IMR-90 (cell line): ENCODE measurements around the gene NFKB1. TPM values are rescaled to one million over a fixed set of nuclear protein-coding genes. Genes with fewer than 3 reads are reported as not detected.

Experiments
- ATAC-seq: fragments of 200-7000 bp; cut with Tn5 transposase; 2 replicates; pipeline ENCODE4 v1.9.1; 2020; ENCODE audit warnings: low read depth, mild to moderate bottlenecking, moderate library complexity
- BruUV-seq: library from RNA; stranded (reverse); fragments of 400-500 nt; replicated peaks from 2 replicates; lab custom pipeline; 2021; lab: Mats Ljungman, UMichigan
- CTCF ChIA-PET: fragments of 300-600 bp; formaldehyde crosslinking; extraction: SDS; loops from one replicate; lab custom pipeline; 2021; ENCODE audit warnings: antibody characterized with exemption; lab: Yijun Ruan, JAX
- POLR2A ChIA-PET: fragments of 300-600 bp; sonication (Branson Sonifier 250); formaldehyde crosslinking; loops from one replicate; lab custom pipeline; 2022; ENCODE audit warnings: antibody characterized with exemption; ENCODE audit not compliant: unreplicated experiment; lab: Charles Lee
- DNase-seq: peaks from one replicate; pipeline ENCODE4 v3.0.0; 2013
- H2AFZ ChIP-seq: replicated peaks from 2 replicates; pipeline ENCODE3; 2013; ENCODE audit warnings: low read length, mild to moderate bottlenecking; ENCODE audit not compliant: poor library complexity
- H2AK5ac ChIP-seq: 2 replicates; pipeline ENCODE4 v1.6.1; 2013; ENCODE audit warnings: low read depth, low read length, inconsistent platforms
- H2AK9ac ChIP-seq: replicated peaks from 2 replicates; pipeline ENCODE3; 2013; ENCODE audit warnings: mild to moderate bottlenecking, low read depth, low read length, moderate library complexity; ENCODE audit not compliant: poor library complexity
- H2BK120ac ChIP-seq: 2 replicates; pipeline ENCODE4 v1.6.1; 2013; ENCODE audit warnings: low read depth, low read length, inconsistent platforms
- H2BK15ac ChIP-seq: 3 replicates; pipeline ENCODE4 v1.6.1; 2013; ENCODE audit warnings: low read depth, low read length, inconsistent platforms
- H2BK20ac ChIP-seq: 2 replicates; pipeline ENCODE4 v1.6.1; 2013; ENCODE audit warnings: low read depth, mild to moderate bottlenecking, inconsistent platforms, low read length, moderate library complexity
- H2BK5ac ChIP-seq: 2 replicates; pipeline ENCODE4 v1.6.1; 2013; ENCODE audit warnings: mild to moderate bottlenecking, low read depth, low read length, inconsistent platforms; ENCODE audit not compliant: poor library complexity, severe bottlenecking
- H3K14ac ChIP-seq: replicated peaks from 2 replicates; pipeline ENCODE4 v1.6.1; 2013; ENCODE audit warnings: low read depth, low read length, inconsistent platforms
- H3K18ac ChIP-seq: 2 replicates; pipeline ENCODE4 v1.6.1; 2013; ENCODE audit warnings: low read depth, low read length, control low read depth
- H3K23ac ChIP-seq: 2 replicates; pipeline ENCODE4 v1.6.1; 2013; ENCODE audit warnings: low read depth, low read length, inconsistent platforms
- H3K27ac ChIP-seq: 2 replicates; pipeline ENCODE4 v1.5.1; 2013; ENCODE audit warnings: mild to moderate bottlenecking, control low read depth, low read length; ENCODE audit not compliant: insufficient read depth
- H3K27me3 ChIP-seq: 2 replicates; pipeline ENCODE4 v1.6.1; 2013; ENCODE audit warnings: low read length; ENCODE audit not compliant: control insufficient read depth, insufficient read depth
- H3K36me3 ChIP-seq: 2 replicates; pipeline ENCODE4 v1.6.1; 2013; ENCODE audit warnings: low read length, mixed read lengths; ENCODE audit not compliant: control insufficient read depth, insufficient read depth
- H3K4ac ChIP-seq: 2 replicates; pipeline ENCODE4 v1.6.1; 2013; ENCODE audit warnings: low read depth, low read length, inconsistent platforms
- H3K4me1 ChIP-seq: 2 replicates; pipeline ENCODE4 v1.6.1; 2013; ENCODE audit warnings: low read length, mixed read lengths; ENCODE audit not compliant: control insufficient read depth, insufficient read depth
- H3K4me2 ChIP-seq: 2 replicates; pipeline ENCODE4 v1.6.1; 2013; ENCODE audit warnings: low read depth, mild to moderate bottlenecking, control low read depth, low read length, moderate library complexity
- H3K4me3 ChIP-seq: 2 replicates; pipeline ENCODE4 v1.5.1; 2013; ENCODE audit warnings: low read depth, mild to moderate bottlenecking, control low read depth, low read length, moderate library complexity; ENCODE audit not compliant: insufficient read depth
- H3K56ac ChIP-seq: 2 replicates; pipeline ENCODE4 v1.6.1; 2013; ENCODE audit warnings: low read length, inconsistent platforms; ENCODE audit not compliant: insufficient read depth; ENCODE audit errors: extremely low read depth
- H3K79me1 ChIP-seq, 2 experiments: 2 replicates each; pipeline ENCODE4 v1.6.1; 2013; ENCODE audit warnings: low read length in 2 of 2, inconsistent platforms in 1 of 2, low read depth in 1 of 2
- H3K9ac ChIP-seq: 2 replicates; pipeline ENCODE4 v1.6.1; 2013; ENCODE audit warnings: low read depth, low read length, control low read depth
- H3K9me1 ChIP-seq: 2 replicates; pipeline ENCODE4 v1.6.1; 2013; ENCODE audit warnings: low read length, inconsistent platforms; ENCODE audit not compliant: insufficient read depth
- H3K9me3 ChIP-seq: 2 replicates; pipeline ENCODE4 v1.6.1; 2013; ENCODE audit warnings: low read length; ENCODE audit not compliant: control insufficient read depth, insufficient read depth
- H4K20me1 ChIP-seq: 2 replicates; pipeline ENCODE4 v1.6.1; 2013; ENCODE audit warnings: low read length, inconsistent platforms; ENCODE audit not compliant: insufficient read depth
- H4K5ac ChIP-seq: 2 replicates; pipeline ENCODE4 v1.6.1; 2013; ENCODE audit warnings: mild to moderate bottlenecking, low read depth, low read length, control low read depth
- H4K8ac ChIP-seq, 2 experiments: 2 replicates each; pipeline ENCODE4 v1.6.1; 2013; ENCODE audit warnings: low read depth in 2 of 2, low read length in 2 of 2, control low read depth in 1 of 2, inconsistent platforms in 1 of 2
- H4K91ac ChIP-seq: 2 replicates; pipeline ENCODE4 v1.6.1; 2013; ENCODE audit warnings: low read depth, low read length, inconsistent platforms; ENCODE audit not compliant: insufficient read depth
- BHLHE40 ChIP-seq: fragments of 150-350 bp; IDR thresholded peaks from 2 replicates; pipeline ENCODE4 v1.6.1; 2016; ENCODE audit warnings: mild to moderate bottlenecking, low read depth, low read length
- CHD1 ChIP-seq: IDR thresholded peaks from 2 replicates; pipeline ENCODE4 v1.6.1; 2012; ENCODE audit warnings: low read depth, low read length, improper control_type of control experiment
- CTCF ChIP-seq: conservative IDR thresholded peaks from 2 replicates; pipeline ENCODE4 v1.5.1; 2012; ENCODE audit warnings: mild to moderate bottlenecking, low read depth, low read length, improper control_type of control experiment
- RCOR1 ChIP-seq: IDR thresholded peaks from 2 replicates; pipeline ENCODE4 v1.6.1; 2012; ENCODE audit warnings: mild to moderate bottlenecking, low read length, improper control_type of control experiment; ENCODE audit not compliant: insufficient replicate concordance
- SMC3 ChIP-seq: fragments of 150-350 bp; IDR thresholded peaks from 2 replicates; pipeline ENCODE4 v1.6.1; 2016; ENCODE audit warnings: low read depth, mild to moderate bottlenecking, antibody characterized with exemption, low read length, moderate library complexity
- WGBS, 2 experiments: methylation state at CpG; one replicate each; pipeline versions ENCODE4 v1.1.5 to v1.1.7; 2013; ENCODE audit warnings: missing lambda C conversion rate in 2 of 2; ENCODE audit not compliant: insufficient read length in 1 of 2; ENCODE audit errors: extremely low coverage in 2 of 2; 5-methylcytosine and 5-hydroxymethylcytosine counted together
- dilution Hi-C: fragments of 300-500 bp; cut with HindIII; formaldehyde crosslinking; loops from one replicate; pipeline ENCODE4 v1.14.3; 2018; ENCODE audit warnings: low sequenced_read_pairs; ENCODE audit not compliant: unreplicated experiment
- in situ Hi-C: fragments of 300-500 bp; cut with MboI; formaldehyde crosslinking; loops from 3 replicates; pipeline ENCODE4 v1.14.3; 2019; ENCODE audit warnings: low sequenced_read_pairs, inconsistent platforms, mixed read lengths
- intact Hi-C: fragments of 100-400 bp; cut with micrococcal nuclease; formaldehyde crosslinking; loops from 2 replicates; pipeline ENCODE4 v1.10.0; 2022
- polyA plus RNA-seq, 3 experiments: library from polyadenylated mRNA; depleted of rRNA; stranded (reverse); fragments of >200 nt; gene quantifications; 2 replicates each; pipeline ENCODE4 v1.2.3, GENCODE V29; 2012; ENCODE audit warnings: low replicate concordance in 1 of 3
- total RNA-seq: library from RNA; depleted of rRNA; stranded (reverse); fragments of >200 nt; gene quantifications from 2 replicates; pipeline ENCODE4 v1.2.3, GENCODE V29; 2012

Gene NFKB1
- total and polyA plus RNA-seq, 2 of the 4 experiments (the other 2 are of a cell fraction): 19.8 to 24.6 TPM

DNA sequence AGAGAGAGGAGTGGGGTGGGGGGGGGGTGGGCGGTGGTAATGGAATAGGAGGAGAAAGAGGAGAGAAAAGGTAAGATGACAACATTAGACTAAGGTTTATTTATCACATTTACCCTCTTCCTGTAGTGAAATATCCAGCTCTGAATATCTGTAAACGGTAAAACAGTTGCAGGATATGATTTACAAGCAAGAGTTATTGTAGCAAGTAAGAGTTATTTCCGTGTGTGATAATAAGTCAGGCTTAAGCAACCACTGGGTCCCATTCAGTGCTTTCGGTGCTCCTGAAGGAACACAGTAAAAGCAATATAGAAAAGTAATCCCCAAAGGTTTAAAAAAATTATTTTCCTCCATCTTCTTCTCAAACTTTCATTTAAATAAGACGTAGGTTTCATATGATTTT, 156.0 kb downstream of the NFKB1 start:
- Histone ChIP-seq H3K9me1 (no peaks in the 10 kb centered on the region), H3K9me3 (no peaks in the 10 kb centered on the region), H2AK5ac (no peak overlapping the region), H2AK9ac (no peak overlapping the region), H3K4ac (no peak overlapping the region), H3K14ac (no peak overlapping the region), H4K8ac (no peak overlapping the region), H2BK120ac (no peak overlapping the region), H3K4me3 (no peak overlapping the region), H2BK5ac (no peak overlapping the region), H3K79me1 (no peaks in the 10 kb centered on the region), H3K27me3 (no peaks in the 10 kb centered on the region), H3K27ac (no peak overlapping the region), H3K4me1 (no peaks in the 10 kb centered on the region), H4K91ac (no peak overlapping the region), H3K9ac (no peak overlapping the region), H4K20me1 (no peaks in the 10 kb centered on the region), H3K56ac (no peak overlapping the region), H3K18ac (no peak overlapping the region), H4K5ac (no peak overlapping the region), H2BK15ac (no peak overlapping the region), H3K23ac (no peak overlapping the region), H2BK20ac (no peak overlapping the region), H2AFZ (no peak overlapping the region), H3K4me2 (no peak overlapping the region), H3K36me3 (peaks cover 9% of the 10 kb centered on the region)
- no peak for TF ChIP-seq CTCF
- no peak for TF ChIP-seq CHD1
- no peak for TF ChIP-seq SMC3
- no peak for TF ChIP-seq BHLHE40
- no peak for TF ChIP-seq RCOR1
- ChIA-PET CTCF (no interaction called here), POLR2A (no interaction called here)
- in situ Hi-C loops: no loop called here
- dilution Hi-C loops: no loop called here
- BruUV-seq: no TSS peak
- intact Hi-C loops: no loop called here
- ATAC-seq (no peak), DNase-seq (no peak)
- WGBS, 2 experiments: 56% methylated on average over 3 of the region's 5 CpGs; no CpG with 5 or more reads in 1 of the 2 experiments
